NCI-H2029 treated with DMSO at 0.1 percent for 48 hours (cell line): Measurements from ENCODE around the gene RASA3.

Experiments used
- DNase-seq: peaks from one replicate; lab custom pipeline; 2025; lab: John Stamatoyannopoulos, UW

Gene RASA3

GRCh38 chr13:114065926-114066774 is 66.3 kb downstream of the RASA3 start:
- no peak for DNase-seq

GRCh38 chr13:114065141-114065925 is 67.1 kb downstream of the RASA3 start:
- peak; percentile 10 for DNase-seq

GRCh38 chr13:114064450-114065140 is 67.8 kb downstream of the RASA3 start:
- no peak for DNase-seq

GRCh38 chr13:114063545-114064449 is 68.6 kb downstream of the RASA3 start:
- no peak for DNase-seq

GRCh38 chr13:114062754-114063153 is 69.7 kb downstream of the RASA3 start:
- no peak for DNase-seq

GRCh38 chr13:114062341-114062740 is 70.1 kb downstream of the RASA3 start:
- no peak for DNase-seq

GRCh38 chr13:114061744-114062143 is 70.7 kb downstream of the RASA3 start:
- no peak for DNase-seq

GRCh38 chr13:114061047-114061446 is 71.4 kb downstream of the RASA3 start:
- DNase-seq: no peak

- DNase-seq: no peak
Observed at GRCh38 chr13:114059946-114060860, 72.2 kb downstream of the RASA3 start.

- no peak for DNase-seq
Observed at GRCh38 chr13:114059428-114059827, 73.0 kb downstream of the RASA3 start.

GRCh38 chr13:114058051-114058867 is 74.2 kb downstream of the RASA3 start:
- DNase-seq: no peak

- no peak for DNase-seq
Observed at GRCh38 chr13:114057166-114058050, 75.0 kb downstream of the RASA3 start.

- no peak for DNase-seq
Observed at GRCh38 chr13:114056205-114057013, 76.0 kb downstream of the RASA3 start.

GRCh38 chr13:114055766-114056165 is 76.7 kb downstream of the RASA3 start:
- DNase-seq: no peak

GRCh38 chr13:114054830-114055439 is 77.5 kb downstream of the RASA3 start:
- no peak for DNase-seq

- no peak for DNase-seq
Observed at GRCh38 chr13:114054264-114054663, 78.2 kb downstream of the RASA3 start.

- DNase-seq: no peak
Observed at GRCh38 chr13:114053026-114053425, 79.4 kb downstream of the RASA3 start.
